Uterus (tissue), 2 donors: ENCODE data around the gene TMEM82.

ENCODE experiments used
- POLR2A ChIP-seq, 2 donors: fragments of 450-650 bp; IDR thresholded peaks; one replicate each; pipeline ENCODE4 v1.6.1; 2016; ENCODE audit warnings: antibody characterized with exemption in 2 of 2, mild to moderate bottlenecking in 1 of 2, moderate library complexity in 1 of 2
- TF ChIP-seq, protein P1 (sequence below), 4 experiments: fragments of 200-600 bp in 2 of 4; fragments of 450-650 bp in 2 of 4; sonication (generic) in 2 of 4; IDR thresholded peaks; one replicate each; pipeline ENCODE4 v1.5.1; 2016 to 2019; ENCODE audit warnings: antibody characterized with exemption in 4 of 4, mild to moderate bottlenecking in 2 of 4, moderate library complexity in 1 of 4

DNA sequence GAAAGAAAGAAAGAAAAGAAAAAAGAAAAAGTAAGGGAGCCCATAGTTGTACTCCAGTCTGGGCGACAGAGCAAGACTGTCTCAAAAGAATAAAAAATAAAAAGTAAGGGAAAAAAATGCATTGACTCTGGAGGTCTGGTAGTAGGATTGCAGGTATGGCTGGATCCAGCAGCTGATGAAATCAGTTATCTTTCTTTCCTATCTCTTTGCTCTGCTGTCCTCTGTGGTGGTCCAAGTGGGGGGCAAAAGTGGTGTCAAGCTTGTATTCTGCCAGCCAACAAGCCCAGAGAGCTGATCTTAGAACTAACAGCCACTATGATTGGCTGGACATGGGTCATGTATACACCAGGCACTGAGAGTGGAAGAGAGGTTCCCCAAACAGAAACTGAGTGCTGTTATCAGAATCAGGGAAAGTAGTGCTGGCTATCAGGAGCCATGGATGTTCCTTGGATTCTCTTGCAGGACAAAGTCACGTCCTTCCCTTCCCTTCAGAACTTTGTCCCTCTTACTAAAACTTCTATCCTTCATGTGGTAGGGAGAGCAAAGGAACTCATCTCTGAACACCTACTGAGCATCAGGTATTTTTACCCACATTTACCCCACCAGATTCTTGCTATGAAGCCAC lies 12.8 kb downstream of the TMEM82 start:
- TF ChIP-seq, protein P1, sequence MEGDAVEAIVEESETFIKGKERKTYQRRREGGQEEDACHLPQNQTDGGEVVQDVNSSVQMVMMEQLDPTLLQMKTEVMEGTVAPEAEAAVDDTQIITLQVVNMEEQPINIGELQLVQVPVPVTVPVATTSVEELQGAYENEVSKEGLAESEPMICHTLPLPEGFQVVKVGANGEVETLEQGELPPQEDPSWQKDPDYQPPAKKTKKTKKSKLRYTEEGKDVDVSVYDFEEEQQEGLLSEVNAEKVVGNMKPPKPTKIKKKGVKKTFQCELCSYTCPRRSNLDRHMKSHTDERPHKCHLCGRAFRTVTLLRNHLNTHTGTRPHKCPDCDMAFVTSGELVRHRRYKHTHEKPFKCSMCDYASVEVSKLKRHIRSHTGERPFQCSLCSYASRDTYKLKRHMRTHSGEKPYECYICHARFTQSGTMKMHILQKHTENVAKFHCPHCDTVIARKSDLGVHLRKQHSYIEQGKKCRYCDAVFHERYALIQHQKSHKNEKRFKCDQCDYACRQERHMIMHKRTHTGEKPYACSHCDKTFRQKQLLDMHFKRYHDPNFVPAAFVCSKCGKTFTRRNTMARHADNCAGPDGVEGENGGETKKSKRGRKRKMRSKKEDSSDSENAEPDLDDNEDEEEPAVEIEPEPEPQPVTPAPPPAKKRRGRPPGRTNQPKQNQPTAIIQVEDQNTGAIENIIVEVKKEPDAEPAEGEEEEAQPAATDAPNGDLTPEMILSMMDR (IDR thresholded peaks at IDR 0.05): no peak
- TF ChIP-seq POLR2A (IDR thresholded peaks at IDR 0.05): no peak
